ENCODE data around the gene NPC1L1.

DNA sequence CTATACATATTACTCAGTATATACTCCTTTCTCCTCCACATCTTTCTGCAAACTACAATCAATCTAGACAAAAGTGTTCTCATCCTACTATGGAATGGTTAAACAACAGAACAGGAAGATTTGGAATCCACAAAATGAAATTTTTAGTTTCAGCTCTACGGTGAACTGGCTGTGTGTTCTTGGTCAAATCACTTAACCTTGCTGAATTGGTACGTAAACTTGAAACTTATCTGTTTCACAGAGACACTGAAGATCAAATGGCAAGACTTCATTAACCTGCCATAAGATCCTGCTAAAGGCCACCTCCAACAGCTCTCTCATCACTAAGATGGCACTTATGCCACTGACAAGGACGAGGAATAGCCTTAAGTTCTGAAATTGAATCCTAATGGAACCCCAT lies 52.2 kb downstream of the NPC1L1 start:
- TF ChIP-seq, protein P1, sequence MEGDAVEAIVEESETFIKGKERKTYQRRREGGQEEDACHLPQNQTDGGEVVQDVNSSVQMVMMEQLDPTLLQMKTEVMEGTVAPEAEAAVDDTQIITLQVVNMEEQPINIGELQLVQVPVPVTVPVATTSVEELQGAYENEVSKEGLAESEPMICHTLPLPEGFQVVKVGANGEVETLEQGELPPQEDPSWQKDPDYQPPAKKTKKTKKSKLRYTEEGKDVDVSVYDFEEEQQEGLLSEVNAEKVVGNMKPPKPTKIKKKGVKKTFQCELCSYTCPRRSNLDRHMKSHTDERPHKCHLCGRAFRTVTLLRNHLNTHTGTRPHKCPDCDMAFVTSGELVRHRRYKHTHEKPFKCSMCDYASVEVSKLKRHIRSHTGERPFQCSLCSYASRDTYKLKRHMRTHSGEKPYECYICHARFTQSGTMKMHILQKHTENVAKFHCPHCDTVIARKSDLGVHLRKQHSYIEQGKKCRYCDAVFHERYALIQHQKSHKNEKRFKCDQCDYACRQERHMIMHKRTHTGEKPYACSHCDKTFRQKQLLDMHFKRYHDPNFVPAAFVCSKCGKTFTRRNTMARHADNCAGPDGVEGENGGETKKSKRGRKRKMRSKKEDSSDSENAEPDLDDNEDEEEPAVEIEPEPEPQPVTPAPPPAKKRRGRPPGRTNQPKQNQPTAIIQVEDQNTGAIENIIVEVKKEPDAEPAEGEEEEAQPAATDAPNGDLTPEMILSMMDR (conservative IDR thresholded peaks at IDR 0.05), result no peak
- no peak for TF ChIP-seq EZH2 (IDR thresholded peaks at IDR 0.05; ENCODE audit: low read depth)
